Stimulated activated CD8-positive, alpha-beta memory T cell treated with anti-CD3 and anti-CD28 coated beads, Interleukin-7, amount 100 ng/mL, for 4 hours (primary cell): ENCODE results near the gene ATRAID.

Experiments used
- DNase-seq, 2 donors: peaks; one replicate each; pipeline ENCODE4 v3.0.0-alpha.2; 2020; ENCODE audit warnings: low read depth in 2 of 2

ATRAID gene

GRCh38 chr2:27219091-27219490, 7.2 kb downstream of the ATRAID start:
- no peak for DNase-seq

- DNase-seq: no peak
These were observed 8.2 kb downstream of the ATRAID start for GRCh38 chr2:27220091-27220490.

DNA sequence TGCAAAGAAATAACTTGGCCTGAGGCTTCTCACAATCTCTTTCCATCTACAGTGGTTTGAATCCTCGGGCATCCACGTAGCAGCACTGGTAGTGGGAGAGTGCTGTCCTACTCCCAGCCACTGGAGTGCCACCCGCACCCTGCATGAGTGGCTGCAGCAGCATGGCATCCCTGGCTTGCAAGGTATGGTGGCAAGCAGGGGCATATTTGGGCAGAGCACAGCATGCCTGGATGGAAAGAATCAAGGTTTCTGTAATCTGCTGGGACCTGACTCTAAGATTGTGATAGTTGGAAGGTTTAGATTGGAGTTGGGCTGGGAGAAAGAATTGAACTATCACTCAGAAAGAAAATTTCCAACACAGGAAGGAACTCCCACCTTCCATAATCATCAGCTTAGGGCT, 9.3 kb downstream of the ATRAID start:
- no peak for DNase-seq

DNA sequence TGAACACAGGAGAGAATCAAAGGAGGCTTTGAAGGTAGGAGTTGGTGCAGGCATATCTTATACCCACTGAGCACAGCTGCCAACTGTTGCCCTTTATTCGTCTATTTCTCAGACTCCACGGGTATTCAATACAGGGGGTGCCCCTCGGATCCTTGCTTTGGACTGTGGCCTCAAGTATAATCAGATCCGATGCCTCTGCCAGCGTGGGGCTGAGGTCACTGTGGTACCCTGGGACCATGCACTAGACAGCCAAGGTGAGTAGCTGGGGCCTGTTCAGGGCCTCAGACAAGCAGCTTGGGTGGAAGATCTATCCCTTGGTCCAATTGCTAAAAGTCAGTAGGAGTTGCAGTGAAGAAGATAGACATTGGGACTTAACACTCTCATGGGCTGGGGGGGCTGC, 10.6 kb downstream of the ATRAID start:
- no peak for DNase-seq

GRCh38 chr2:27223416-27223815, 11.6 kb downstream of the ATRAID start:
- DNase-seq: no peak

DNA sequence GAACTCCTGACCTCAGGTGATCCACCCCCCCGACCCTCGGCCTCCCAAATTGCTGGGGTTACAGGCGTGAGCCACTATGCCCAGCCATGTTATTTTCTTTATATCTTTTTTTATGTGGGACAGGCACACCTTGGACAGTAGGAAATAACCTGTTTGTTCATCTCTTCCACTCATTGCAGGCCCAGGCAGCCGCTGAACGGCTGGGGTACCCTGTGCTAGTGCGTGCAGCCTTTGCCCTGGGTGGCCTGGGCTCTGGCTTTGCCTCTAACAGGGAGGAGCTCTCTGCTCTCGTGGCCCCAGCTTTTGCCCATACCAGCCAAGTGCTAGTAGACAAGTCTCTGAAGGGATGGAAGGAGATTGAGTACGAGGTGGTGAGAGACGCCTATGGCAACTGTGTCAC, 13.7 kb downstream of the ATRAID start:
- DNase-seq: no peak

GRCh38 chr2:27227501-27227900, 15.7 kb downstream of the ATRAID start:
- DNase-seq: no peak

DNA sequence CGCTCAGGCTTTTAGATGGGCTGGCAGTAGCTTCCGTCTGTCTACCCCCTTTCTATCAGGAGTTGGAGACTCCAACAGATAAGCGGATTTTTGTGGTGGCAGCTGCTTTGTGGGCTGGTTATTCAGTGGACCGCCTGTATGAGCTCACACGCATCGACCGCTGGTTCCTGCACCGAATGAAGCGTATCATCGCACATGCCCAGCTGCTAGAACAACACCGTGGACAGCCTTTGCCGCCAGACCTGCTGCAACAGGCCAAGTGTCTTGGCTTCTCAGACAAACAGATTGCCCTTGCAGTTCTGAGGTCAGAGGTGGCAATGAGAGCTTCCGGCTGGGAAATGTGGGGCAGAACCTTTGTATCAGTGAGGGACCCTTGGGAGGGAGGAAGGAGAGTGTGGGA, 20.1 kb downstream of the ATRAID start:
- DNase-seq: no peak

DNA sequence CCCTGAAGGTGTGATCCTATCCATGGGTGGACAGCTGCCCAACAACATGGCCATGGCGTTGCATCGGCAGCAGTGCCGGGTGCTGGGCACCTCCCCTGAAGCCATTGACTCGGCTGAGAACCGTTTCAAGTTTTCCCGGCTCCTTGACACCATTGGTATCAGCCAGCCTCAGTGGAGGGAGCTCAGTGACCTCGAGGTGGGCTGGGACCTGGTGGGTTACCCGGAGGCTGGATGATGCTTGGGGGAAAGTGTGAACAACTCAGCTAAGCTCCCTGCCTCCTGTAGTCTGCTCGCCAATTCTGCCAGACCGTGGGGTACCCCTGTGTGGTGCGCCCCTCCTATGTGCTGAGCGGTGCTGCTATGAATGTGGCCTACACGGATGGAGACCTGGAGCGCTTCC, 21.5 kb downstream of the ATRAID start:
- no peak for DNase-seq

GRCh38 chr2:27236136-27236535, 24.3 kb downstream of the ATRAID start:
- no peak for DNase-seq

- DNase-seq: no peak
These were observed 24.8 kb downstream of the ATRAID start for GRCh38 chr2:27236626-27237025.

- DNase-seq: no peak
These were observed 25.6 kb downstream of the ATRAID start for GRCh38 chr2:27237341-27237945.

DNA sequence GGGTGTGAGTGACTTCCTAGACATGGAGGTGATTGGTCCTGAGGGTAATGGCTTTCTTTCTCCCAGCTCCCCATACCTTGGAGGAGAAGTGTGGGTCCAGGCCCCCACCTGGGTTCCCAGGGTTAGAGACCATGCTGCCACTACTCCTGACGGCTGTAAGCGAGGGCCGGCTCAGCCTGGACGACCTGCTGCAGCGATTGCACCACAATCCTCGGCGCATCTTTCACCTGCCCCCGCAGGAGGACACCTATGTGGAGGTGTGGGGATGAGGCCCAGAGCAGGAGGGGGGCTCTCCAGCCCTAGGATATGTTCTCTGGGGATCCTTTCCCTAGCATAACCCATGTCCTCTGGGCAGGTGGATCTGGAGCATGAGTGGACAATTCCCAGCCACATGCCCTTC, 27.1 kb downstream of the ATRAID start:
- no peak for DNase-seq

DNA sequence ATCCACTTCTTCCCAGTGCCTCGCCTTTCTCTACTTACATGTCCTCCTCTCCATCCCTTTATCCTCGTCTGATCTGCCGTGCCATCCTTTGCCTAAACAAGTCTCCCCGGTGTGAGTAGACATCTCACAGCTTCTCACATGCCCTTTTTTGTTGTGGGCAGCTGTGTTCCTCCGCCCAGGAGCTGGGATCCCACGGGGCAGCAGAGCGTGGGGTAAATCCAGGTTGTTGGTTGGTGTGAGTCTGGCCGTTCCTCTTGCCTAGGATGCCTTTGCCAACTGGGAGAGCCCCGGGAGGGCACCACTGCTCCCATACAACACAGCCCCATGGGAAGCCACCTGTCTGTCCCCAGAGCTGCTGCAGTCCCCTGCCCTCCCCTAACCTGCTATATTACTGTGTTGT, 28.6 kb downstream of the ATRAID start:
- DNase-seq: no peak

GRCh38 chr2:27241761-27242613, 30.1 kb downstream of the ATRAID start:
- DNase-seq: no peak

GRCh38 chr2:27242614-27242951, 30.7 kb downstream of the ATRAID start:
- no peak for DNase-seq

DNA sequence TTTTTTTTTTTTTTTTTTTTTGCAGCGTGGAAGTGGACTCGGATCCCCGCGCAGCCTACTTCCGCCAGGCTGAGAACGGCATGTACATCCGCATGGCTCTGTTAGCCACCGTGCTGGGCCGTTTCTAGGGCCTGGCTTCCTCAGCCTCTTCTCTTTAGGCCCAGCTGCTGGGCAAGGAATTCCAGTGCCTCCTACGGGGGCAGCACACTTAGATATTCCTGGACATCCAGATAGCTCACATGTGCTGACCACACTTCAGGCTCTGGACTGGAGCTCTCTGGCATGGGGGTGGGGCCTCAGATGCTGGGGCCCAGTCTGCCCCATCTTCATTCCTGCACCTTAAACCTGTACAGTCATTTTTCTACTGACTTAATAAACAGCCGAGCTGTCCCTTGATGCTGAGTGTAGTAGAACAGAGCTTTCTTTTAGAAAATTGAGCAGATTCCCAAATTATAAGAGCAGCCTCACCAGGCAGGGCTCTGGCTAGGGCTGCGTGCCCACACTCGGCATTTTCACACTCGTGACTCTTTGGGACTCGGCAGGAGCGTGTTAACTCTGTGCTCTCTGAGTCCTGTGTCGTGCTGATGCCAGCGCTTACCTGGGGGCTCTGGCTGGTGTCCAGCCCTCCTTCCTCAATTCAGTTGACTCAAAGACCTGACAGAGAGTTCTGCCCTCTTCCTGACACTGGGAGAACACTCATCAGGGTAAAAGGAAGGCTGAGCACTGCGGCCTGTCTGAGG, 31.7 kb downstream of the ATRAID start:
- no peak for DNase-seq

DNA sequence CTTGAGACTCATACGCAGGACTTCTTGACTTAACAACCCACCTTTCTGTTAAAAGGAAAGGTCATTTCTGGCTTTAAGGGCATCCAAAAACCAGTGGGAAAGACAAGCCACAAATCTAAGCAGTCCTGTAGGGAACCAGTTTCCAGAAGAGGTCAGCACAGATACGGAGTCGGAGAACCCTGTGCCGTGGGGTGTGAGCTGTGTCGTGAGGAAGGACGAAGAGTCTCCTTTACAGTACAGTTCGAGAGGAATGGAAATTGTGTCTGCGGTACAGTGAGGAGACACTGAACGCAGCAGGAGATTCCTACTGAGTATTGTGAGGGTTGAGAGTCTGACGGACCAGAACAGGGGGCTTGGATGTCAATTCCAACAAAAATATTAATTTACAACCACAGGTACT, 33.3 kb downstream of the ATRAID start:
- DNase-seq: no peak

- no peak for DNase-seq
These were observed 33.8 kb downstream of the ATRAID start for GRCh38 chr2:27245626-27246025.

GRCh38 chr2:27247893-27248292, 36.1 kb downstream of the ATRAID start:
- no peak for DNase-seq

GRCh38 chr2:27249159-27249890, 37.5 kb downstream of the ATRAID start:
- no peak for DNase-seq
